GM12878 (cell line): Measurements from ENCODE around the gene SUPT3H. TPM values are rescaled to one million over a fixed set of nuclear protein-coding genes. Genes with fewer than 3 reads are reported as not detected.

Experiments used
- ATAC-seq: fragments of 200-7000 bp; cut with Tn5 transposase; 3 replicates; pipeline ENCODE4 v1.9.1; 2020; ENCODE audit warnings: mild to moderate bottlenecking, moderate library complexity
- BruUV-seq: library from RNA; stranded (reverse); fragments of 400-500 nt; replicated peaks from 2 replicates; lab custom pipeline; 2021; lab: Mats Ljungman, UMichigan
- CTCF ChIA-PET: fragments of 300-600 bp; sonication (Branson Sonifier 250); formaldehyde crosslinking; extraction: SDS; loops from one replicate; lab custom pipeline; 2021; ENCODE audit warnings: inconsistent platforms; lab: Yijun Ruan, JAX
- POLR2A ChIA-PET: fragments of 350-600 bp; formaldehyde crosslinking; extraction: SDS; loops from one replicate; lab custom pipeline; 2021; ENCODE audit warnings: inconsistent platforms; lab: Charles Lee
- RAD21 ChIA-PET: fragments of 300-600 bp; sonication (Branson Sonifier 250); formaldehyde crosslinking; loops from one replicate; lab custom pipeline; 2023; ENCODE audit warnings: antibody characterized with exemption; ENCODE audit not compliant: unreplicated experiment; lab: Charles Lee
- SMC1A ChIA-PET: fragments of 300-600 bp; sonication (Branson Sonifier 250); formaldehyde crosslinking; loops from one replicate; lab custom pipeline; 2023; ENCODE audit not compliant: unreplicated experiment, uncharacterized antibody; lab: Charles Lee
- DNase-seq: peaks from one replicate; pipeline ENCODE4 v3.0.0-alpha.2; 2011; ENCODE audit warnings: low read depth, low spot score
- FAIRE-seq: peaks from 3 replicates; lab custom pipeline; 2011; peaks lifted over from hg19 to GRCh38; lab: Jason Lieb, UNC
- H2AFZ ChIP-seq: 2 replicates; pipeline ENCODE4 v1.6.0; 2011; ENCODE audit warnings: low read depth, low read length, control low read depth; ENCODE audit not compliant: control insufficient read depth
- H3K27ac ChIP-seq: 2 replicates; pipeline ENCODE4 v1.5.1; 2011; ENCODE audit warnings: control low read depth; ENCODE audit not compliant: control insufficient read depth, insufficient read depth
- H3K27me3 ChIP-seq, 2 experiments: replicated peaks in 1 of 2; 2 replicates each; pipeline versions ENCODE4 v1.6.0 to v1.6.1; 2011; ENCODE audit warnings: low read length in 1 of 2; ENCODE audit not compliant: control insufficient read depth in 2 of 2, insufficient read depth in 2 of 2
- H3K36me3 ChIP-seq, 2 experiments: 2 replicates each; pipeline ENCODE4 v1.5.1; 2011; ENCODE audit warnings: low read length in 1 of 2; ENCODE audit not compliant: control insufficient read depth in 2 of 2, insufficient read depth in 2 of 2
- H3K4me1 ChIP-seq: 2 replicates; pipeline ENCODE4 v1.6.1; 2011; ENCODE audit warnings: mild to moderate bottlenecking, low read length, moderate library complexity, mixed read lengths; ENCODE audit not compliant: control insufficient read depth, insufficient read depth
- H3K4me2 ChIP-seq: 2 replicates; pipeline ENCODE4 v1.6.0; 2011; ENCODE audit warnings: control low read depth; ENCODE audit not compliant: control insufficient read depth, insufficient read depth
- H3K4me3 ChIP-seq: fragments of 200-600 bp; sonication (generic); 2 replicates; pipeline ENCODE4 v1.5.1; 2016
- H3K79me2 ChIP-seq: 2 replicates; pipeline ENCODE4 v1.6.0; 2011; ENCODE audit warnings: low read length; ENCODE audit not compliant: control insufficient read depth, insufficient read depth
- H3K9ac ChIP-seq: 2 replicates; pipeline ENCODE4 v1.8.0; 2011; ENCODE audit warnings: low read length, control low read depth, mixed read lengths; ENCODE audit not compliant: control insufficient read depth, insufficient read depth
- H3K9me3 ChIP-seq: replicated peaks from 3 replicates; pipeline ENCODE4 v1.5.1; 2011; ENCODE audit warnings: mild to moderate bottlenecking, low read length; ENCODE audit not compliant: control insufficient read depth, insufficient read depth
- H4K20me1 ChIP-seq: 2 replicates; pipeline ENCODE4 v1.6.0; 2011; ENCODE audit not compliant: control insufficient read depth, insufficient read depth
- CHD1 ChIP-seq: IDR thresholded peaks from 2 replicates; pipeline ENCODE4 v1.6.1; 2012; ENCODE audit warnings: low read depth, low read length, improper control_type of control experiment
- DPF2 ChIP-seq: fragments of 450-650 bp; IDR thresholded peaks from 2 replicates; pipeline ENCODE4 v1.6.1; 2017; ENCODE audit warnings: mild to moderate bottlenecking
- E4F1 ChIP-seq: fragments of 450-650 bp; IDR thresholded peaks from 2 replicates; pipeline ENCODE4 v1.6.1; 2018; ENCODE audit warnings: borderline replicate concordance, mild to moderate bottlenecking; ENCODE audit not compliant: partially characterized antibody
- ETV6 ChIP-seq, 2 experiments: fragments of 450-650 bp in 1 of 2; IDR thresholded peaks in 1 of 2; conservative IDR thresholded peaks in 1 of 2; 2 replicates each; pipeline ENCODE4 v1.6.1; 2014; ENCODE audit warnings: antibody characterized with exemption in 1 of 2, borderline replicate concordance in 1 of 2, low read depth in 1 of 2, mild to moderate bottlenecking in 1 of 2, moderate library complexity in 1 of 2
- FOXM1 ChIP-seq: IDR thresholded peaks from 2 replicates; pipeline ENCODE4 v1.6.1; 2012; ENCODE audit warnings: low read depth, mild to moderate bottlenecking, inconsistent platforms, low read length, moderate library complexity
- HCFC1 ChIP-seq: fragments of 150-350 bp; IDR thresholded peaks from 2 replicates; pipeline ENCODE4 v1.6.1; 2014; ENCODE audit warnings: low read length
- NBN ChIP-seq: fragments of 450-650 bp; IDR thresholded peaks from 2 replicates; pipeline ENCODE4 v1.6.1; 2016
- NFIC ChIP-seq: IDR thresholded peaks from 2 replicates; pipeline ENCODE4 v1.6.1; 2012; ENCODE audit warnings: low read depth, mild to moderate bottlenecking, inconsistent platforms, low read length, moderate library complexity
- NRF1 ChIP-seq: conservative IDR thresholded peaks from 2 replicates; pipeline ENCODE4 v1.6.1; 2011; ENCODE audit warnings: mild to moderate bottlenecking, low read depth, low read length, improper control_type of control experiment
- POLR2AphosphoS2 ChIP-seq: IDR thresholded peaks from 2 replicates; pipeline ENCODE4 v1.6.1; 2011; ENCODE audit warnings: low read depth, mild to moderate bottlenecking, low read length, improper control_type of control experiment, moderate library complexity
- RCOR1 ChIP-seq: conservative IDR thresholded peaks from 2 replicates; pipeline ENCODE4 v1.6.1; 2012; ENCODE audit warnings: low read depth, low read length, improper control_type of control experiment
- SMARCA5 ChIP-seq: fragments of 450-650 bp; IDR thresholded peaks from 2 replicates; pipeline ENCODE4 v1.6.1; 2017; ENCODE audit warnings: mild to moderate bottlenecking
- SP1 ChIP-seq: IDR thresholded peaks from one replicate; pipeline ENCODE4 v1.6.1; 2011; ENCODE audit warnings: low read depth, low read length
- TCF12 ChIP-seq: IDR thresholded peaks from 2 replicates; pipeline ENCODE4 v1.6.1; 2011; ENCODE audit warnings: low read depth, mild to moderate bottlenecking, low read length
- ZNF274 ChIP-seq: IDR thresholded peaks from one replicate; pipeline ENCODE4 v1.8.0; 2011; ENCODE audit not compliant: insufficient read length, insufficient read depth
- ZNF384 ChIP-seq: IDR thresholded peaks from 2 replicates; pipeline ENCODE4 v1.6.1; 2012; ENCODE audit warnings: low read depth, mild to moderate bottlenecking, low read length, improper control_type of control experiment, borderline replicate concordance
- WGBS: methylation state at CpG from one replicate; pipeline ENCODE4 v1.1.6; 2016; ENCODE audit warnings: low lambda C conversion rate; ENCODE audit not compliant: insufficient replicate concordance, insufficient coverage; ENCODE audit errors: missing lambda C conversion rate; 5-methylcytosine and 5-hydroxymethylcytosine counted together
- in situ Hi-C: fragments of 300-500 bp; cut with MboI; formaldehyde crosslinking; loops from 9 replicates; pipeline ENCODE4 v1.14.3; 2018; ENCODE audit warnings: mixed read lengths
- intact Hi-C: fragments of 100-400 bp; cut with micrococcal nuclease; formaldehyde crosslinking; loops from one replicate; pipeline ENCODE4 v1.14.2; 2022; ENCODE audit not compliant: unreplicated experiment
- polyA plus RNA-seq, 11 experiments: library from polyadenylated mRNA; depleted of rRNA in 4 of 11; unstranded in 6 of 11; stranded (reverse) in 5 of 11; fragments of >200 nt; fragmentation: Nextera tagmentation in 4 of 11; fragmentation: Illumina TruSeq in 1 of 11; extraction: Ambion mirVana in 4 of 11; extraction: Trizol in 1 of 11; gene quantifications; 1 replicate in 1 of 11; 2 replicates in 10 of 11; pipeline versions ENCODE4 v1.2.1 to v1.2.3, GENCODE V29; 2011 to 2016; ENCODE audit warnings: inconsistent platforms in 2 of 11, missing spikeins in 2 of 11, low read depth in 1 of 11
- total RNA-seq, 4 experiments: library from RNA; depleted of rRNA in 3 of 4; stranded (reverse); fragments of >200 nt in 3 of 4; fragmentation: Illumina TruSeq in 1 of 4; extraction: Trizol in 1 of 4; gene quantifications; 2 replicates each; pipeline versions ENCODE4 v1.2.1 to v1.2.3, GENCODE V29; 2013 to 2021
- TF ChIP-seq, protein P1 (sequence below): fragments of 450-650 bp; IDR thresholded peaks from 2 replicates; pipeline ENCODE4 v1.6.1; 2017; ENCODE audit warnings: mild to moderate bottlenecking, moderate library complexity

SUPT3H gene
- total and polyA plus RNA-seq, 10 of the 15 experiments (the other 5 are each of a cell fraction or from before 2014, with no cell fraction given) = 0.51 to 3.7 (median 2.0) TPM

DNA sequence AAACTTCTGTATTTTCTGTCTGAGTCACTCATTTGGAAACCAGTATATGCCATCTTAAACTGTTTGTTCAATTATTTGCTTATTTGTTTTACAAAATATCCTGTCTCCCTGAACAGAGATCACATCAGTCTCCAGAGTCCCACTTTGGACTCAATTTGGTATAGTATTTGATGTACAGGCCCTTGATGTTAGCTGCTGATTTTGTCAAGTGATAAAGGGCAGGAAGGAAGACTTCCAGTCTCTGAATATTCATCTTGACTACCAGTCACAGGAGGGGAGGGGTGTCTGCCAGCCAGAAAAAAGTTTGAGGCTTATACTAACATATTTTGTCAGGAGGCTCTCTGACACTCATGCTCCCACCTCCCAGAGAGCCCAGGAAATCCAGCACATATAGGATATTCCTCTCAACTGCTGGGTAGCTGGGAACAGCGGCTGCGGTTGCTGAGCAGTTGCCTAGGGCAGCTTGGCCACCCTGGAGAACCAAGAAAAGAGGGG is 426.4 kb downstream of the SUPT3H start:
- H3K79me2 ChIP-seq = no peaks in the 10 kb centered on the region
- H3K27ac ChIP-seq = no peak overlapping the region
- no peaks in the 10 kb centered on the region for H4K20me1 ChIP-seq
- ChIA-PET SMC1A (interaction anchor here (0.6 to 1.5 kb wide), 5 partner anchors 9 to 415 kb away, joined by 3 to 5 read pairs (median 3); no protein-coding TSS in a partner anchor), RAD21 (no interaction called here), CTCF (interaction anchor here (0.5 kb wide), 1 partner anchor 78 kb away, joined by 3 read pairs; no protein-coding TSS in a partner anchor), POLR2A (interaction anchor here (0.7 kb wide), 1 partner anchor 182 kb away, joined by 6 read pairs; no protein-coding TSS in a partner anchor)
- in situ Hi-C loops = no loop called here
- H3K36me3 ChIP-seq = no peaks in the 10 kb centered on the region
- no peak overlapping the region for H3K4me2 ChIP-seq
- H3K9ac ChIP-seq = no peak overlapping the region
- no peak overlapping the region for H3K4me3 ChIP-seq
- no peaks in the 10 kb centered on the region for H3K9me3 ChIP-seq
- no peaks in the 10 kb centered on the region for H3K4me1 ChIP-seq
- no peak overlapping the region for H2AFZ ChIP-seq
- WGBS = 91% methylated on average over 2 of the region's 2 CpGs
- FAIRE-seq (no peak), DNase-seq (no peak), ATAC-seq (no peak)
- intact Hi-C loops = no loop called here
- H3K27me3 ChIP-seq = no peaks in the 10 kb centered on the region
- TF ChIP-seq NRF1 (no peak), ETV6 (conservative IDR thresholded peaks at IDR 0.05 in 1 of 2, IDR thresholded peaks at IDR 0.05 in 1 of 2; ENCODE audit: borderline replicate concordance in 1 of 2, low read depth in 1 of 2) (no peak), E4F1 (no peak), DPF2 (no peak), RCOR1 (no peak), POLR2AphosphoS2 (no peak), FOXM1 (no peak), HCFC1 (no peak), SP1 (no peak), ZNF384 (no peak), NFIC (no peak), NBN (no peak), SMARCA5 (no peak), ZNF274 (no peak), TCF12 (no peak), CHD1 (no peak)
- TF ChIP-seq, protein P1, sequence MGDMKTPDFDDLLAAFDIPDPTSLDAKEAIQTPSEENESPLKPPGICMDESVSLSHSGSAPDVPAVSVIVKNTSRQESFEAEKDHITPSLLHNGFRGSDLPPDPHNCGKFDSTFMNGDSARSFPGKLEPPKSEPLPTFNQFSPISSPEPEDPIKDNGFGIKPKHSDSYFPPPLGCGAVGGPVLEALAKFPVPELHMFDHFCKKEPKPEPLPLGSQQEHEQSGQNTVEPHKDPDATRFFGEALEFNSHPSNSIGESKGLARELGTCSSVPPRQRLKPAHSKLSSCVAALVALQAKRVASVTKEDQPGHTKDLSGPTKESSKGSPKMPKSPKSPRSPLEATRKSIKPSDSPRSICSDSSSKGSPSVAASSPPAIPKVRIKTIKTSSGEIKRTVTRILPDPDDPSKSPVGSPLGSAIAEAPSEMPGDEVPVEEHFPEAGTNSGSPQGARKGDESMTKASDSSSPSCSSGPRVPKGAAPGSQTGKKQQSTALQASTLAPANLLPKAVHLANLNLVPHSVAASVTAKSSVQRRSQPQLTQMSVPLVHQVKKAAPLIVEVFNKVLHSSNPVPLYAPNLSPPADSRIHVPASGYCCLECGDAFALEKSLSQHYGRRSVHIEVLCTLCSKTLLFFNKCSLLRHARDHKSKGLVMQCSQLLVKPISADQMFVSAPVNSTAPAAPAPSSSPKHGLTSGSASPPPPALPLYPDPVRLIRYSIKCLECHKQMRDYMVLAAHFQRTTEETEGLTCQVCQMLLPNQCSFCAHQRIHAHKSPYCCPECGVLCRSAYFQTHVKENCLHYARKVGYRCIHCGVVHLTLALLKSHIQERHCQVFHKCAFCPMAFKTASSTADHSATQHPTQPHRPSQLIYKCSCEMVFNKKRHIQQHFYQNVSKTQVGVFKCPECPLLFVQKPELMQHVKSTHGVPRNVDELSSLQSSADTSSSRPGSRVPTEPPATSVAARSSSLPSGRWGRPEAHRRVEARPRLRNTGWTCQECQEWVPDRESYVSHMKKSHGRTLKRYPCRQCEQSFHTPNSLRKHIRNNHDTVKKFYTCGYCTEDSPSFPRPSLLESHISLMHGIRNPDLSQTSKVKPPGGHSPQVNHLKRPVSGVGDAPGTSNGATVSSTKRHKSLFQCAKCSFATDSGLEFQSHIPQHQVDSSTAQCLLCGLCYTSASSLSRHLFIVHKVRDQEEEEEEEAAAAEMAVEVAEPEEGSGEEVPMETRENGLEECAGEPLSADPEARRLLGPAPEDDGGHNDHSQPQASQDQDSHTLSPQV = no peak
- BruUV-seq = no TSS peak
